M059J (cell line): ENCODE measurements around the gene RTN4R. TPM values are rescaled to one million over a fixed set of nuclear protein-coding genes. Genes with fewer than 3 reads are reported as not detected.
"Not testable (repeated sequence)": the region's sequence is repeated elsewhere in the genome, so short reads cannot be mapped to it uniquely, and the experiment has no call there.

Experiments
- DNase-seq: peaks from one replicate; pipeline ENCODE4 v3.0.0-alpha.2; 2012; ENCODE audit warnings: low read depth
- total RNA-seq: library from RNA; depleted of rRNA; stranded (reverse); fragments of >200 nt; shearing (Covaris generic); gene quantifications from 2 replicates; pipeline ENCODE4 v1.2.3, GENCODE V29; 2014

Gene RTN4R
- total RNA-seq, 1 experiment from 2014 or later = 2.4 TPM

DNA sequence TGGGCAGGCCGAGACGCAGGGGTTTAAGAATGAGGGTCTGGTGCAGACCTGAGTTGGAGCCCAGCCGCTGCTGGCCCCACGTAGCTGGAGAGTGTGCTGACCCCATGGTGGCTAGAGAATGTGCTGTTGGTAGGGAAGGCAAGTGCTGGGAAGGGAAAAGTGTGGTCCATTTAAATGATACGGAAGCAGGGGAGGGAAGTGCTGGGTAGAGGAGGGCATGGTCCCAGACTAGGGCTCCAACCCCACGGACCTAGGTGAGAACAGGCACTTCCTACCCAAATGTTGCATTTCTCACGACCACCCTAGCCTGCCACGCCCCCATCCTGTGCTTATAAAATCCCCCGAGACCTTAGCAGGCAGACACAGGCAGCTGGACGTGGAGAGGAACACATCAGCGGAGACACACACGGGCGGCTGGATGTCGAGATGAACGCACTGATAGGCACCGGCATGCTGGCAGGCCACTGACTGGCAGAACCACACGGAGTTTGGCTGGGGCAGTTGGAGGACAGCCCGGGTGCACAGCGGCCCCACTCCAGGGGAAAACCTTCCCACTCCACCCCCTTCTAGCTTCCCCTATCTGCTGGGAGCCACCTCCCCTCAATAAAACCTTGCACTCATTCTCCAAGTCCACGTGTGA is 18.8 kb upstream of the RTN4R start:
- DNase-seq = not testable (repeated sequence)

DNA sequence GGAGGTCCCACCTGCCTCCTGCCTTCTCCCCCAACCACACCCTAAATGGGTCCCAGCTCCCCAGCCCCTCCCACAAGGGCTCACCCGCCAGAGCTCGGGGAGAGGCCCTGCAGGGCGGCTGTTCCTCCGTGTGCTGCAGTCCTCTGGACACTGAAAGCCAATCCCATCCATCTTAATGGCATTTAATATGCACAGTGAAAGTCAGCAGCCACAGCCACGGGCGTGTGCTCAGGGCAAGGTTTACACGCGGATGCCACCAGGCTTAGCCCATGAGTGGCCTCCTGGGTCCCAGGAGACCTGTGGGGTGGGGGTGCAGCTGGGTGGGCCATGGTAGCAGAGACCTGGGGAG is 18.2 kb upstream of the RTN4R start:
- DNase-seq = not testable (repeated sequence)

DNA sequence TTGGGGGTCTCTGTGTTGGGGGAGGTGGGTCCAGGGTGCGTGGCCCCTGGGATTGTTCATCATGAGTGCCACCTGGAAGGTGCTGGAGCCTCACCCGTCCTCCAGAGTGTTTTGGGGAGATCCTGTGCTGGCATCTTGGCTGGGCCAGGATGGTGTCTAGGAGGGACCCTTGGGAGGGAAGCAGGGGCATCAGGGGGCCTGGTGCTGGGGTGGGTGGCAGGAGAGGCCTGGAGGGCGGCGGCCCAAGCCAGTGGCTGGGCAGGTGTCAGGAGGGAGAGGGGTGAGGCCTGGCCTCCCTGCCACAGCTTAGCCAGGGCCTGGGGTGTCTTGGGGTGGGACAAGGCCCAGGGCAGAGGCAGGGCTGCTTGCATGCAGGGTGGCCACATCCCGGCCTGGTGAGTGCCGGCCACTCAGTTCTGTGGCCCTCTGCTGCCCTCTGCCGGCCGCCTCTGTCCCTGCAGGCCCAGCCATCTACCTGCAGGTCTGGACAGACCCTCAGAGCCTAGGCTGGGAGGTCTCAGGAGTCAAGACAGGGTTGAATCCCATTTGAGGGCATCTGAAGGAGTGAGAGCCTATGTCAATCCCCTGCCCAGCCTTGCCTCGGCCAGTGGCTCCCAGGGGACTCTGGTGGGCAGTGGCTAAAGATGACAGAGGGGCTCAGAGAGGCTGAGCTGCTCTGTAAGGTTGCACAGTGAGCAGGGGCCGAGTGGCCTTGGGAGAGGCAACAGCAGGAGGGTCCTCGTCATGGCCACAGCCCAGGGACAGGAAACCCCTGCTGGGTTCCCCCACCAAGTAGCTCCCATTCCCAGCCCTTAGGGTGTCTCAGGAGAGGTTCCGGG is 17.6 kb upstream of the RTN4R start:
- DNase-seq = peak; percentile 17

GRCh38 chr22:20284471-20285086 is 16.5 kb upstream of the RTN4R start:
- no peak for DNase-seq

- no peak for DNase-seq
Measured at GRCh38 chr22:20283674-20284066, 15.6 kb upstream of the RTN4R start.

GRCh38 chr22:20282901-20283673 is 15.0 kb upstream of the RTN4R start:
- no peak for DNase-seq

GRCh38 chr22:20281891-20282290 is 13.8 kb upstream of the RTN4R start:
- no peak for DNase-seq

DNA sequence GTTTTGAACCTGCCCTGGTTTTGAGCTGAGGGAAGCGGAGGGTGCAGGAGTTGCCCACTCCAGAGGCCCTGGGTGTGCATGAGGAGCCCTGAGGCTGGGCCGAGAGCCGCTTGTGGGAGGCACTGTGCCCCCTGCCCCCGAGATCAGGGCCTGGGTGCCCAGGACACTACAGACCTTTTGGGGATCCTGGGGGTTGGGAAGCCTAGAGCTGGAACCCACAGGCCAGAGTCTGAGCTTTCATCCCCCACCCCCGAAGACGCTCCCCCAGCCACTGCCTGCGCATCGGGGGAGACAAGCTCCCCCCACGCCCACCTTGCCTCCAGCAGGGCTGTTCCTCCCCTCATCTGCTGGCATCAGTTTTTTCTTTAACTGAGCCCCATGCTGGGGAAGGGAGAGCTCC is 13.4 kb upstream of the RTN4R start:
- not testable (repeated sequence) for DNase-seq

DNA sequence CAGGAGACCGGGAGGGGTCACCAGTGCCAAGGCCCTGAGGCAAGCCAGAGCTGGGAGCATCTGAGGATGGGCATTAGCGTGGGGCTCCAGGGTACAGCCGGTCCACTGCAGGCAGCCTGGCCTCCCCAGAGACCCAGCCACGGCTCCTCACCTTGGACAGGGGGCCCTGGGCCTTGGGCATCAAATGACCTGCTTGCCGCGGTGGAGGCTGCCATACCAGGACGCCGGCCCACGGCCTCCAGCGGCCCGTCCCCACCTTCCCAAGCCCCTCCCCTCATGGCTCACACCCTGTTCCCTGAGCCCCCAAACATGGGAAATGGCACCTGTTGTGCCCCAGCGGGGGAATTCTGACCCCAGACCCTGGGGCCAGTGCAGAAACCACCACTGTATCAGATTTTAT is 12.7 kb upstream of the RTN4R start:
- DNase-seq = no peak

DNA sequence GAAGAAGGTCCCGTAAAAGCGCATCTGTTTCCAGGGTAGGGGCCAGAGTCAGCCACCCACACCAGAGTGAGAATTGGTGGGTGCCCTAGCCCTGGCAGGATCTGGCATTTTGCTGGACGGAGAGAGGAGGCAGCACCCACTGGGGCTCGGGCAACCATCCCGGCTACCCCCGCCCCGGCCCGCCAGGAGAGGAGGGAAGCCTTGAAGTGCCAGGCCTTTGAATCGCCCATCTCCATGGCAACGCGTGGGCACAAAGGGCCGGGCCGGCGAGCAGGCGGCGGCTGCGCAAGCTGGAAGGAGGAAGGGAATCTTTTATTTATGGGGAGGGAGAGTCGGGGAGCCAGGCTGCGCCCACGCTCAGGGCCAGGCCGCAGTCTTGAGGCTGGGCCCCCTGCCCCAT is 12.0 kb upstream of the RTN4R start:
- DNase-seq = peak; percentile 66

DNA sequence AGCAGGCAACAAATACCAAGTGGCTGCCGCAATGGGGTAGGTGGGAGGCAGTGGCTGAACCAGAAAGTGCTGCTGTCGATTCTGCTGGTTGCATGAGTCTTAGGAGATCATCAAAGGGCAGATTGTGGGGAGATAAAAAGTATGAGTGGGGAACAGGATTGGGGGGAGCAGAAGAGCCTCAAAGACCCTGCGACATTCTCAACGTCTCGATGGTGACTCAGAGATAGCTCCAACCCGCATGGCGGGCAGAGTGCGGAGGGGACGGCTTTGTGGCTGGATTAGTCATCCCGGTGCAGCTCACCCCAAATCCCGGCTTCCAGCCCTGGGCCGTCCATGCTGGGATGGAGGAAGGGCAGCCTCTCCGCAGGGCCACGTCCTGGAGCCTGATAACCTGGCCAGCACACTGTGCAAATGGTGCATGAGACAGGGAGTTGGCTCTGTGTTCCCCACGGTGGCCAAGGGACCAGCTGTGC is 11.6 kb upstream of the RTN4R start:
- DNase-seq = peak; percentile 90

- DNase-seq = not testable (repeated sequence)
Measured at GRCh38 chr22:20278726-20279490, 10.8 kb upstream of the RTN4R start.

DNA sequence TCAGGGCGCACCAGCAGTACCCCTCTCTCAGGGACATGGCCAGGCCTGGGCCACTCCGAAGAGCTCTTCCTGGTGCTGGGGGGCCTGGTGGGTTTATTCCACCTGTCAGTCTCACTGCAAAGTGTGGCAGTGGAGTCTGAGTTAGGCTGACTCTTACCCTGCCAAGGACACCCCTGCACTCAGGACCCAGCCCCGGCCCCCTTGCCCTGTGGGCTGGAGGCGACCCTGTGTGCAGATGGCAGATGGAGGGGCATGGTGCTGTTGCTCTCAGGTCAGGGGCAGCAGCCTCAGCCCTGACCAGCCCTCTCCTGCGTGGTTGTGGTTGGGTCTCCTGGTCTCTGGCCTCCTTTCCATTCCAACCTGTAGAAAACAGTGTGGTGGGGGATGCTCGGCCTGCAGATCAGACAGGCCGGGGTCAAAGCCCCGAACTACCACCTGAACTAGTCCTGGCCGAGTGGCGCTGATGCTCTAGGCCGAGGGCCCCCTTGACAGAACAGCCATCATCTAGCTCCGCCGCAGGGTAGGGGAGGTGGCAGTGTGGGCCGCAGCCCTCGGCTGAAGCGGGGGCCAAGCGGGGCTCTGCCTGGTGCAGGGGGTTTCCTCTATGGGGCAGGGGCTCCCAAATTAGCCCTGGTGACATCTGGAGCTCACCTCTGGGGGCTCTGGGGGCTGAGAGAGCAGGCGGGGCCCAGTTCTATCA is 10.0 kb upstream of the RTN4R start:
- DNase-seq = not testable (repeated sequence)

GRCh38 chr22:20276468-20276867 is 8.3 kb upstream of the RTN4R start:
- no peak for DNase-seq

GRCh38 chr22:20275836-20276235 is 7.7 kb upstream of the RTN4R start:
- DNase-seq = no peak

DNA sequence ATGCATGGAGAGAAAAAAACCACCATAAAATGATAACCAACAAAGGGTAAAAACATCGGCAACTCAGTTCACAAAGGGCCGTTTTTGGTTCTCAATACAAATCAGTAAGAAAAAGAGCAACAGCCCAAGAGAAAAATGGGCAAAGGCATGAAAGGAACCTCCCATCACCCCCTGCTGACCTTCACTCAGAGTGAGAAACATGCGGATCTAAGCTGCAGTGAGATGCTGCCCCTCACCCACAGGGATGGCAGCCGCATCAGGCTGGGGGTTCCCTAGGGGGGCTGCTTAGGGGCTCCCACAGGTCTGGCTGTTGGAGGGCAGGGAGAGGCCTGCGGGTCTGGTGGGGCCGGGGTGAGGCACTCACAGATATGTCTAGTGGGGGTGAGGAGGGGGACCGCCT is 7.2 kb upstream of the RTN4R start:
- DNase-seq = not testable (repeated sequence)

- DNase-seq = not testable (repeated sequence)
Measured at GRCh38 chr22:20274374-20274773, 6.3 kb upstream of the RTN4R start.

GRCh38 chr22:20273758-20274181 is 5.7 kb upstream of the RTN4R start:
- no peak for DNase-seq

- no peak for DNase-seq
Measured at GRCh38 chr22:20272700-20273099, 4.6 kb upstream of the RTN4R start.

DNA sequence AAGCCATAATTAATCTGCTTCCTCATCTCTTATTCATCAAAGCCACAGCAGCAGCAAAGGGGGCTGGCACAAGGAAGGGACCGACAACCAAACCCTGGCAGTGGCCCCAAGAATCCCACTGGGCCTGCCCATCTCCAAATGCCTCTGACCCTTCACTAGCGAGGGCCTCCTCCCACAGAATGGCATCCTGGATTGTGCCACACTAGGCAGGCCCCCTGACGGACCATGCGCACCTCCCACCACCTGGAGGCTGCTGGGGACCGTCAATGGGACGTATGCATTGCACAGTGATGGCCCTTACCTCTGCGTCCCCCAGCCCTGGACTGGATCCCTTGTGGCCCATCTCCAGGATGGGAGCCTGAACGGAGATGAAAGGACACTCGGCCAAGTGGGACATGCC is 4.1 kb upstream of the RTN4R start:
- peak; percentile 19 for DNase-seq
